OCI-LY7 (cell line): ENCODE data around the gene ZNF559. TPM values are rescaled to one million over a fixed set of nuclear protein-coding genes. Genes with fewer than 3 reads are reported as not detected.

Source experiments
- BruUV-seq: library from RNA; stranded (reverse); fragments of 400-500 nt; replicated peaks from 2 replicates; lab custom pipeline; 2021; lab: Mats Ljungman, UMichigan
- CTCF ChIA-PET: fragments of 300-600 bp; sonication (Branson Sonifier 250); formaldehyde crosslinking; loops from one replicate; lab custom pipeline; 2022; ENCODE audit warnings: antibody characterized with exemption; ENCODE audit not compliant: unreplicated experiment; lab: Charles Lee
- POLR2A ChIA-PET: fragments of 300-600 bp; sonication (Branson Sonifier 250); formaldehyde crosslinking; loops from one replicate; lab custom pipeline; 2022; ENCODE audit warnings: antibody characterized with exemption; lab: Charles Lee
- DNase-seq: peaks from one replicate; pipeline ENCODE4 v3.0.0-alpha.2; 2015; ENCODE audit warnings: low spot score
- H2AFZ ChIP-seq: fragments of 200-600 bp; sonication (generic), shearing (Covaris generic); 2 replicates; pipeline ENCODE4 v1.6.1; 2014; ENCODE audit warnings: mild to moderate bottlenecking, antibody characterized with exemption, low read length, moderate library complexity
- H3K27ac ChIP-seq: fragments of 200-600 bp; sonication (generic); 2 replicates; pipeline ENCODE4 v1.5.1; 2014; ENCODE audit warnings: mixed run types, low read depth, mild to moderate bottlenecking, moderate library complexity, low read length, inconsistent platforms; ENCODE audit not compliant: poor library complexity, severe bottlenecking
- H3K36me3 ChIP-seq: fragments of 200-600 bp; sonication (generic); 2 replicates; pipeline ENCODE4 v1.6.1; 2014; ENCODE audit warnings: mild to moderate bottlenecking, antibody characterized with exemption, low read length, moderate library complexity, mixed read lengths; ENCODE audit not compliant: insufficient read depth
- H3K4me1 ChIP-seq: fragments of 200-600 bp; sonication (generic); 2 replicates; pipeline ENCODE4 v1.5.1; 2014; ENCODE audit warnings: mild to moderate bottlenecking, low read length; ENCODE audit not compliant: insufficient read depth, poor library complexity, severe bottlenecking
- H3K4me2 ChIP-seq: fragments of 200-600 bp; sonication (generic); 2 replicates; pipeline ENCODE4 v1.6.1; 2014; ENCODE audit warnings: mild to moderate bottlenecking, low read length
- H3K4me3 ChIP-seq: fragments of 200-600 bp; sonication (generic); 2 replicates; pipeline ENCODE4 v1.5.1; 2014; ENCODE audit warnings: mild to moderate bottlenecking, low read depth, low read length; ENCODE audit not compliant: poor library complexity, severe bottlenecking
- H3K79me2 ChIP-seq: fragments of 200-600 bp; sonication (generic); 2 replicates; pipeline ENCODE4 v1.6.1; 2016; ENCODE audit warnings: low read depth, mild to moderate bottlenecking, low read length, moderate library complexity, mixed read lengths; ENCODE audit not compliant: insufficient read depth
- H3K9me2 ChIP-seq: fragments of 200-600 bp; sonication (generic); 2 replicates; pipeline ENCODE4 v1.6.1; 2016; ENCODE audit warnings: mild to moderate bottlenecking, low read length, mixed read lengths; ENCODE audit not compliant: insufficient read depth
- H3K9me3 ChIP-seq: fragments of 200-600 bp; sonication (generic); 2 replicates; pipeline ENCODE4 v1.6.1; 2014; ENCODE audit warnings: mild to moderate bottlenecking, mixed run types, low read length, mixed read lengths
- H4K20me1 ChIP-seq: fragments of 200-600 bp; sonication (generic); 2 replicates; pipeline ENCODE4 v1.6.1; 2014; ENCODE audit warnings: mild to moderate bottlenecking, antibody characterized with exemption, low read length, moderate library complexity, mixed read lengths; ENCODE audit not compliant: insufficient read depth
- EZH2phosphoT487 ChIP-seq: fragments of 200-600 bp; sonication (generic); IDR thresholded peaks from 2 replicates; pipeline ENCODE4 v1.6.1; 2018; ENCODE audit warnings: low read depth, borderline replicate concordance, mild to moderate bottlenecking, mixed run types, antibody characterized with exemption, low read length, moderate library complexity, mixed read lengths
- intact Hi-C: fragments of 100-400 bp; cut with micrococcal nuclease; formaldehyde crosslinking; loops from one replicate; pipeline ENCODE4 v1.10.0; 2022; ENCODE audit not compliant: unreplicated experiment
- total RNA-seq, 2 experiments: library from RNA; depleted of rRNA in 1 of 2; stranded (reverse); fragments of >200 nt in 1 of 2; shearing (Covaris generic) in 1 of 2; gene quantifications; 2 replicates each; pipeline ENCODE4 v1.2.3, GENCODE V29; 2014 to 2022
- TF ChIP-seq, protein P1 (sequence below): fragments of 200-600 bp; sonication (generic); conservative IDR thresholded peaks from 2 replicates; pipeline ENCODE4 v1.5.1; 2014; ENCODE audit warnings: mild to moderate bottlenecking, antibody characterized with exemption, low read length, moderate library complexity, mixed read lengths

Gene ZNF559
- total RNA-seq, 2 experiments from 2014 or later, result 16.8 to 18.6 TPM

DNA sequence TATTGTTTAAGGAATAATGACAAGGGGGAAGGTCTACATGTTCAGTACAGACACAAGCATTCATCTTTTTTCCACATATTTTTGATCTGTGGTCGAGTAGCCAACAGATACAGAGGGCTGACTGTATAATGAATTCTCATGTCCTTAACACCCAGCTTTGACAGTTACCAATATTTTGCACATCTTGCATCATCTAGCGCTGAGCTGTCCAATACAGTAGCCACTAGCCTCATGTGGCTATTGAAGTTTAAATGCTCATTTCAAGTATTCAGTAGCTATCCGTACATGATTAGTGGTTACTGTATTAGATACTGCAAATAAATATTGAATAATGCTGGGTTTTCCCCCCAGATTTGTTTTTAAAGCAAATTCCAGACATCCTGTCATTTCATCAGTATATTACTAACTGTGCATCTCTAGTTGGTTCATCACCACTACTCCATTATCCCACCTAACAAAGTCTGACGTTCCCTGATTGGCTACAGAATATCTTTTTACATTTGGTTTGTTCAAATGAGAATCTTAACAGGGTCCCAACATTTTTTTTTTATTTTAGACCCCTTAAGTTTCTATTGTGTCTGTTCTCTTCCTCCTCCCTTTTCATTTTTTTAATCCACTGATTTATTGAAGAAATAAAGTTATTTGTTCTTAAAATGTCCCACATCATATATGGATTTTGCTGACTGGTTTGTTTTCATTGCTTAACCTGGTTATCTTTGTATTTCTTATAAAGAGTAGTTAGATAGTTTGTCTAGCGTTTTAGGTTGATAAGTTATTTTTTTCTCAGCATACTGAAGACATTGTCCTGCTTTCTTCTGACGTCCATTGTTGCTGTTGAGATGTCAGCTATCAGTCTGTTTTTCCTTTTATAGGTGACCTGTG is 47.0 kb downstream of the ZNF559 start:
- intact Hi-C loops, result no loop called here
- no peaks in the 10 kb centered on the region for H3K9me3 ChIP-seq
- no peak overlapping the region for H2AFZ ChIP-seq
- no TSS peak for BruUV-seq
- no peaks in the 10 kb centered on the region for H3K79me2 ChIP-seq
- no peak overlapping the region for H3K4me2 ChIP-seq
- H3K9me2 ChIP-seq, result no peaks in the 10 kb centered on the region
- no peaks in the 10 kb centered on the region for H3K4me1 ChIP-seq
- no peaks in the 10 kb centered on the region for H4K20me1 ChIP-seq
- H3K36me3 ChIP-seq, result no peaks in the 10 kb centered on the region
- no peak overlapping the region for H3K4me3 ChIP-seq
- POLR2A ChIA-PET, result interaction anchor here (0.7 to 1.0 kb wide), 2 partner anchors 182 to 344 kb away, joined by 3 to 4 read pairs; no protein-coding TSS in a partner anchor
- CTCF ChIA-PET, result no interaction called here
- H3K27ac ChIP-seq, result no peak overlapping the region
- TF ChIP-seq EZH2phosphoT487, result no peak
- TF ChIP-seq, protein P1, sequence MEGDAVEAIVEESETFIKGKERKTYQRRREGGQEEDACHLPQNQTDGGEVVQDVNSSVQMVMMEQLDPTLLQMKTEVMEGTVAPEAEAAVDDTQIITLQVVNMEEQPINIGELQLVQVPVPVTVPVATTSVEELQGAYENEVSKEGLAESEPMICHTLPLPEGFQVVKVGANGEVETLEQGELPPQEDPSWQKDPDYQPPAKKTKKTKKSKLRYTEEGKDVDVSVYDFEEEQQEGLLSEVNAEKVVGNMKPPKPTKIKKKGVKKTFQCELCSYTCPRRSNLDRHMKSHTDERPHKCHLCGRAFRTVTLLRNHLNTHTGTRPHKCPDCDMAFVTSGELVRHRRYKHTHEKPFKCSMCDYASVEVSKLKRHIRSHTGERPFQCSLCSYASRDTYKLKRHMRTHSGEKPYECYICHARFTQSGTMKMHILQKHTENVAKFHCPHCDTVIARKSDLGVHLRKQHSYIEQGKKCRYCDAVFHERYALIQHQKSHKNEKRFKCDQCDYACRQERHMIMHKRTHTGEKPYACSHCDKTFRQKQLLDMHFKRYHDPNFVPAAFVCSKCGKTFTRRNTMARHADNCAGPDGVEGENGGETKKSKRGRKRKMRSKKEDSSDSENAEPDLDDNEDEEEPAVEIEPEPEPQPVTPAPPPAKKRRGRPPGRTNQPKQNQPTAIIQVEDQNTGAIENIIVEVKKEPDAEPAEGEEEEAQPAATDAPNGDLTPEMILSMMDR, result no peak
- DNase-seq, result no peak

DNA sequence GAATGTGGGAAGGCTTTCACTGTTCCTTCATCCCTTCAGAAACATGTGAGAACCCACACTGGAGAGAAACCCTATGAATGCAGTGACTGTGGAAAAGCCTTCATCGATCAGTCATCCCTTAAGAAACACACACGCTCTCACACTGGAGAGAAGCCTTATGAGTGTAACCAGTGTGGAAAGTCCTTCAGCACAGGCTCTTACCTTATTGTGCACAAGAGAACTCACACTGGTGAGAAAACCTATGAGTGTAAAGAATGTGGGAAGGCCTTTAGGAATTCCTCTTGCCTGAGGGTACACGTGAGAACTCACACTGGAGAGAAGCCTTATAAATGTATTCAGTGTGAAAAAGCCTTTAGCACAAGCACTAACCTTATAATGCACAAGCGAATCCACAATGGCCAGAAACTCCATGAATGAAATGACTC is 57.4 kb downstream of the ZNF559 start:
- BruUV-seq, result no TSS peak
- H3K27ac ChIP-seq, result no peak overlapping the region
- H3K79me2 ChIP-seq, result no peaks in the 10 kb centered on the region
- DNase-seq, result no peak
- no peak overlapping the region for H2AFZ ChIP-seq
- ChIA-PET POLR2A (no interaction called here), CTCF (no interaction called here)
- TF ChIP-seq EZH2phosphoT487, result no peak
- TF ChIP-seq, protein P1, result no peak
- H3K36me3 ChIP-seq, result no peaks in the 10 kb centered on the region
- H4K20me1 ChIP-seq, result no peaks in the 10 kb centered on the region
- H3K4me3 ChIP-seq, result no peak overlapping the region
- no peaks in the 10 kb centered on the region for H3K9me2 ChIP-seq
- peaks cover 37% of the 10 kb centered on the region for H3K9me3 ChIP-seq
- intact Hi-C loops, result no loop called here
- no peak overlapping the region for H3K4me2 ChIP-seq
- no peaks in the 10 kb centered on the region for H3K4me1 ChIP-seq

Other genes with a start within 250 kb of the ZNF559 start
- not detected in 2 replicates for gene OR1M1, start 237.1 kb upstream of the ZNF559 start, total RNA-seq (2014; rRNA removed; shearing (Covaris generic))
- not detected in 2 replicates for gene OR1M1, start 237.1 kb upstream of the ZNF559 start, total RNA-seq (2022)
- gene OR7G2, start 216.7 kb upstream of the ZNF559 start, total RNA-seq (2014; rRNA removed; shearing (Covaris generic)), result not detected in 2 replicates
- not detected in 2 replicates for gene OR7G2, start 216.7 kb upstream of the ZNF559 start, total RNA-seq (2022)
- gene OR7G1, start 208.4 kb upstream of the ZNF559 start, total RNA-seq (2014; rRNA removed; shearing (Covaris generic)), result not detected in 2 replicates
- not detected in 2 replicates for gene OR7G1, start 208.4 kb upstream of the ZNF559 start, total RNA-seq (2022)
- not detected in 2 replicates for gene OR7G3, start 197.2 kb upstream of the ZNF559 start, total RNA-seq (2014; rRNA removed; shearing (Covaris generic))
- gene OR7G3, start 197.2 kb upstream of the ZNF559 start, total RNA-seq (2022), result not detected in 2 replicates
- 19.9 and 26.5 TPM in 2 replicates for gene ZNF317, start 183.8 kb upstream of the ZNF559 start, total RNA-seq (2014; rRNA removed; shearing (Covaris generic))
- 37.4 and 40.2 TPM in 2 replicates for gene ZNF317, start 183.8 kb upstream of the ZNF559 start, total RNA-seq (2022)
- gene OR7D2, start 145.2 kb upstream of the ZNF559 start, total RNA-seq (2014; rRNA removed; shearing (Covaris generic)), result not detected in 2 replicates
- gene OR7D2, start 145.2 kb upstream of the ZNF559 start, total RNA-seq (2022), result not detected in 2 replicates
- gene OR7D4, start 104.6 kb upstream of the ZNF559 start, total RNA-seq (2014; rRNA removed; shearing (Covaris generic)), result not detected in 2 replicates
- not detected in 2 replicates for gene OR7D4, start 104.6 kb upstream of the ZNF559 start, total RNA-seq (2022)
- gene OR7E24, start 73.2 kb upstream of the ZNF559 start, total RNA-seq (2014; rRNA removed; shearing (Covaris generic)), result not detected in 2 replicates
- gene OR7E24, start 73.2 kb upstream of the ZNF559 start, total RNA-seq (2022), result not detected in 2 replicates
- gene ZNF699, start 14.3 kb upstream of the ZNF559 start, total RNA-seq (2014; rRNA removed; shearing (Covaris generic)), result 8.2 and 9.7 TPM in 2 replicates
- gene ZNF699, start 14.3 kb upstream of the ZNF559 start, total RNA-seq (2022), result 7.8 and 9.0 TPM in 2 replicates
- 1.8 and 2.4 TPM in 2 replicates for gene ZNF177, start 38.8 kb downstream of the ZNF559 start, total RNA-seq (2014; rRNA removed; shearing (Covaris generic))
- gene ZNF177, start 38.8 kb downstream of the ZNF559 start, total RNA-seq (2022), result 2.8 and 4.3 TPM in 2 replicates
- 22.1 and 28.2 TPM in 2 replicates for gene ZNF266, start 111.4 kb downstream of the ZNF559 start, total RNA-seq (2014; rRNA removed; shearing (Covaris generic))
- gene ZNF266, start 111.4 kb downstream of the ZNF559 start, total RNA-seq (2022), result 37.4 and 39.0 TPM in 2 replicates
- gene ZNF560, start 174.4 kb downstream of the ZNF559 start, total RNA-seq (2014; rRNA removed; shearing (Covaris generic)), result not detected in 2 replicates
- not detected in 2 replicates for gene ZNF560, start 174.4 kb downstream of the ZNF559 start, total RNA-seq (2022)
- gene ZNF426, start 214.5 kb downstream of the ZNF559 start, total RNA-seq (2014; rRNA removed; shearing (Covaris generic)), result 7.0 and 8.5 TPM in 2 replicates
- 8.0 and 8.9 TPM in 2 replicates for gene ZNF426, start 214.5 kb downstream of the ZNF559 start, total RNA-seq (2022)